SK-N-DZ (cell line): ENCODE results near the gene LHFPL3.
"Not testable (repeated sequence)": the region's sequence is repeated elsewhere in the genome, so short reads cannot be mapped to it uniquely, and the experiment has no call there.

Experiments
- DNase-seq: peaks from one replicate; pipeline ENCODE4 v3.0.0-alpha.2; 2015; ENCODE audit warnings: low spot score

LHFPL3 gene

GRCh38 chr7:104482362-104483037 is 154.1 kb downstream of the LHFPL3 start:
- no peak for DNase-seq

GRCh38 chr7:104486931-104487330 is 158.5 kb downstream of the LHFPL3 start:
- DNase-seq: no peak

GRCh38 chr7:104487642-104488041 is 159.2 kb downstream of the LHFPL3 start:
- DNase-seq: no peak

GRCh38 chr7:104497379-104497967 is 169.1 kb downstream of the LHFPL3 start:
- DNase-seq: no peak

GRCh38 chr7:104499975-104500374 is 171.6 kb downstream of the LHFPL3 start:
- no peak for DNase-seq

GRCh38 chr7:104509874-104510273 is 181.5 kb downstream of the LHFPL3 start:
- DNase-seq: no peak

- no peak for DNase-seq
Measured at GRCh38 chr7:104524853-104525252, 196.4 kb downstream of the LHFPL3 start.

- DNase-seq: no peak
Measured at GRCh38 chr7:104528142-104528541, 199.7 kb downstream of the LHFPL3 start.

- DNase-seq: no peak
Measured at GRCh38 chr7:104529567-104529966, 201.2 kb downstream of the LHFPL3 start.

- DNase-seq: no peak
Measured at GRCh38 chr7:104530251-104530650, 201.8 kb downstream of the LHFPL3 start.

GRCh38 chr7:104534149-104534548 is 205.7 kb downstream of the LHFPL3 start:
- DNase-seq: no peak

GRCh38 chr7:104535841-104536240 is 207.4 kb downstream of the LHFPL3 start:
- no peak for DNase-seq

- DNase-seq: no peak
Measured at GRCh38 chr7:104536956-104537355, 208.6 kb downstream of the LHFPL3 start.

- DNase-seq: no peak
Measured at GRCh38 chr7:104538152-104538551, 209.7 kb downstream of the LHFPL3 start.

- no peak for DNase-seq
Measured at GRCh38 chr7:104541897-104542296, 213.5 kb downstream of the LHFPL3 start.

- no peak for DNase-seq
Measured at GRCh38 chr7:104548861-104549260, 220.5 kb downstream of the LHFPL3 start.

GRCh38 chr7:104550362-104550761 is 222.0 kb downstream of the LHFPL3 start:
- no peak for DNase-seq

- DNase-seq: no peak
Measured at GRCh38 chr7:104551226-104551625, 222.8 kb downstream of the LHFPL3 start.

- DNase-seq: peak; percentile 2
Measured at GRCh38 chr7:104552102-104552501, 223.7 kb downstream of the LHFPL3 start.

- DNase-seq: no peak
Measured at GRCh38 chr7:104553074-104553473, 224.7 kb downstream of the LHFPL3 start.

GRCh38 chr7:104563350-104563901 is 235.0 kb downstream of the LHFPL3 start:
- DNase-seq: not testable (repeated sequence)

- DNase-seq: no peak
Measured at GRCh38 chr7:104569751-104570150, 241.3 kb downstream of the LHFPL3 start.

- DNase-seq: no peak
Measured at GRCh38 chr7:104572554-104572953, 244.2 kb downstream of the LHFPL3 start.
